Measurements from ENCODE around the gene RPTOR. TPM values are rescaled to one million over a fixed set of nuclear protein-coding genes. Genes with fewer than 3 reads are reported as not detected.

The RPTOR gene
- total RNA-seq, 1 donor: 27.9 TPM

DNA sequence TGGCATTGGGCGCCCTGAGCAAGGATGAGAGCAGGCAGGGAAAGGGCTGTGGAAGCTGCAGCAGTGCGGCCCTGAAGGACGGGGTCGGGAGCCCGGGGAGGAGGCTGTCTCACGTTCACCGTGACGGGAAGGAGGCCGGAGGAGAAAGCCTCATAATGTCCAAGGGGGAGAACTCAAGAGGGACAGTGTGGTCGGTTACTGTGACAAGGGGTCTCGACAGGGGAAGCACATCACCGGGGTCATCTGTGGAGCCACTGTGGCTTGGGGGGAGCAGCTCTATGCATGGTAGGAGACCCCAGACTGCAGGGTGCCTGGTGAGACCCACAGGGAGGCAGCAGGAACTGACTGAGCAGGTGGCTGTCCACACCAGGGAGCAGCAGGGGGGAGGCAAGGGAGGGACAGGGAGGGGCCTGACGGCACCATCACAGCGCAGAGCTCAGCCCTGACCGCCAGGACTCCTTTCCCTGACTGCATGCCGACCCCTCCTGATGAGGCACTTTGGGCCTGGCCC, 292.4 kb downstream of the RPTOR start:
- no peak overlapping the region for H3K4me2 ChIP-seq (ENCODE audit: insufficient read depth, low read length)
- H3K27me3 ChIP-seq (ENCODE audit: insufficient read depth, low read length): no peaks in the 10 kb centered on the region
- H3K4me1 ChIP-seq (ENCODE audit: insufficient read depth, low read length): peaks cover 26% of the 10 kb centered on the region
- no peak overlapping the region for H3K27ac ChIP-seq (ENCODE audit: low read depth, low read length)
- TF ChIP-seq, protein P1, sequence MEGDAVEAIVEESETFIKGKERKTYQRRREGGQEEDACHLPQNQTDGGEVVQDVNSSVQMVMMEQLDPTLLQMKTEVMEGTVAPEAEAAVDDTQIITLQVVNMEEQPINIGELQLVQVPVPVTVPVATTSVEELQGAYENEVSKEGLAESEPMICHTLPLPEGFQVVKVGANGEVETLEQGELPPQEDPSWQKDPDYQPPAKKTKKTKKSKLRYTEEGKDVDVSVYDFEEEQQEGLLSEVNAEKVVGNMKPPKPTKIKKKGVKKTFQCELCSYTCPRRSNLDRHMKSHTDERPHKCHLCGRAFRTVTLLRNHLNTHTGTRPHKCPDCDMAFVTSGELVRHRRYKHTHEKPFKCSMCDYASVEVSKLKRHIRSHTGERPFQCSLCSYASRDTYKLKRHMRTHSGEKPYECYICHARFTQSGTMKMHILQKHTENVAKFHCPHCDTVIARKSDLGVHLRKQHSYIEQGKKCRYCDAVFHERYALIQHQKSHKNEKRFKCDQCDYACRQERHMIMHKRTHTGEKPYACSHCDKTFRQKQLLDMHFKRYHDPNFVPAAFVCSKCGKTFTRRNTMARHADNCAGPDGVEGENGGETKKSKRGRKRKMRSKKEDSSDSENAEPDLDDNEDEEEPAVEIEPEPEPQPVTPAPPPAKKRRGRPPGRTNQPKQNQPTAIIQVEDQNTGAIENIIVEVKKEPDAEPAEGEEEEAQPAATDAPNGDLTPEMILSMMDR (IDR thresholded peaks at IDR 0.05; ENCODE audit: extremely low read depth, low read depth, low read length): no peak
- H2AFZ ChIP-seq (ENCODE audit: low read length): no peak overlapping the region
- H4K20me1 ChIP-seq (ENCODE audit: insufficient read depth, low read length): no peaks in the 10 kb centered on the region
- no peak overlapping the region for H3K4me3 ChIP-seq (ENCODE audit: insufficient read depth, low read length)
- no peaks in the 10 kb centered on the region for H3K79me2 ChIP-seq (ENCODE audit: insufficient read depth, low read length)
- peaks cover 8% of the 10 kb centered on the region for H3K36me3 ChIP-seq (ENCODE audit: insufficient read depth, low read length)
- no peak for DNase-seq (ENCODE audit: insufficient read length, low spot score, missing footprints)
- H3K9me3 ChIP-seq (ENCODE audit: low read depth, low read length): no peaks in the 10 kb centered on the region

DNA sequence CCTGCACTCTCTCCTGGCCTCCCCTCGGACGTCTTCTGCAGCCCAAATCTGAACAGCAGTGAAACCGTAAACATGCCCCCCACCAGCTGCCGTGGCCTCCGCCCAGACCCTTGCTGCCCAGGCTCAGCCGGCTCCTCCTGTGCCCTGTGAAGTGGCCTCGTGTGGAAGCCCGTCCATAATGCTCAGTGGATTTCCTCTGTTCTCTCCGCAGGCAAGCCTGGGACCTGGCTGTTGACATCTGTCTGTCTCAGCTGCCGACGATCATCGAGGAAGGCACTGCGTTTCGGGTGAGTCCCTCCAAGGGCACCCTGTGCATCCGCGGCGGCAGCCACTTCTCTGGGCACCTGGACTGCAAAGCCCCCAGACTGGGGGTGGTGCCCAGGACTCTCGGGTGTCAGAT, 293.1 kb downstream of the RPTOR start:
- TF ChIP-seq, protein P1 (IDR thresholded peaks at IDR 0.05; ENCODE audit: extremely low read depth, low read depth, low read length): no peak

DNA sequence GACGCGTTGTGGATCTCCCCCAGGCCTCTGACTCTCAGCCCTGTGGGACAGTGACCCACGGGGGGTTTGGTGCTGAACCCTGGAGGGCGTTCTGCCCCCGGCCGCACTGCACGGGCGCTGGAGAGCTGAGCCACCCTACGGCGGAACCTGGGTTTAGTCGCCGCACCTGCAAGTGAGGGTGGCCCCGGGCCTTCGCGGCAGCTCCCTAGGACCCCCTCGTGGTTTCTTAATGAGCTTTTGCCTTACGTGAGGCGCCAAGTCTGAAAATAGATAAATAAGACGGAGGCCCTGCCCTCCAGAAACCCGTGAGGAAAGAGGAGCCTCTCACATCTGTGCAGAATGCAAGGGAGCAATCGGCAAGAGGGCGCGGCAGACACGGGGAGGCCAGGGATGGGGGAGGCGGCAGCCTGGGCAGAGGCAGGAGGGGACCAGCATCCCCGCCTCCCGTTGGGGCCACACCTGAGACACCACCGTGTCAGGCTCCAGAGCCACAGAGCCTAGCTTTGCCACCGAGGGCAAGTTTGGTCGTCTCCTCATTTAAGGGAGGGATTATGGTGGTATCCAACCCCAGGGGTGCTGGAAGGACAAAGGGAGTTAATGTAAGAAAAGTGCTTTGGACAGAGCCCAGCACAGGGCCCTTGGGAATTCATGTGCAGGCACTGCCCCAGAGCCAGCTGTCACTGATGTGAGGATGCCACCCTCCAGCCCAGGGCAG, 293.8 kb downstream of the RPTOR start:
- Histone ChIP-seq H3K36me3 (ENCODE audit: insufficient read depth, low read length) (peaks cover 8% of the 10 kb centered on the region), H3K4me3 (ENCODE audit: insufficient read depth, low read length) (no peak overlapping the region), H3K4me2 (ENCODE audit: insufficient read depth, low read length) (no peak overlapping the region), H3K4me1 (ENCODE audit: insufficient read depth, low read length) (peaks cover 15% of the 10 kb centered on the region), H3K79me2 (ENCODE audit: insufficient read depth, low read length) (no peaks in the 10 kb centered on the region), H3K27me3 (ENCODE audit: insufficient read depth, low read length) (no peaks in the 10 kb centered on the region), H3K27ac (ENCODE audit: low read depth, low read length) (no peak overlapping the region), H2AFZ (ENCODE audit: low read length) (no peak overlapping the region), H3K9me3 (ENCODE audit: low read depth, low read length) (no peaks in the 10 kb centered on the region), H4K20me1 (ENCODE audit: insufficient read depth, low read length) (no peaks in the 10 kb centered on the region)
- no peak for DNase-seq (ENCODE audit: insufficient read length, low spot score, missing footprints)
- TF ChIP-seq, protein P1 (IDR thresholded peaks at IDR 0.05; ENCODE audit: extremely low read depth, low read depth, low read length): no peak

More for the DNA sequence above, 293.1 kb downstream of the RPTOR start:
- no peak for DNase-seq (ENCODE audit: insufficient read length, low spot score, missing footprints)
- H3K79me2 ChIP-seq (ENCODE audit: insufficient read depth, low read length): no peaks in the 10 kb centered on the region
- H3K36me3 ChIP-seq (ENCODE audit: insufficient read depth, low read length): peaks cover 8% of the 10 kb centered on the region
- no peaks in the 10 kb centered on the region for H4K20me1 ChIP-seq (ENCODE audit: insufficient read depth, low read length)
- H3K4me3 ChIP-seq (ENCODE audit: insufficient read depth, low read length): no peak overlapping the region
- H3K27me3 ChIP-seq (ENCODE audit: insufficient read depth, low read length): no peaks in the 10 kb centered on the region
- H3K9me3 ChIP-seq (ENCODE audit: low read depth, low read length): no peaks in the 10 kb centered on the region
- H3K4me1 ChIP-seq (ENCODE audit: insufficient read depth, low read length): peaks cover 19% of the 10 kb centered on the region
- no peak overlapping the region for H2AFZ ChIP-seq (ENCODE audit: low read length)
- no peak overlapping the region for H3K27ac ChIP-seq (ENCODE audit: low read depth, low read length)
- H3K4me2 ChIP-seq (ENCODE audit: insufficient read depth, low read length): no peak overlapping the region

DNA sequence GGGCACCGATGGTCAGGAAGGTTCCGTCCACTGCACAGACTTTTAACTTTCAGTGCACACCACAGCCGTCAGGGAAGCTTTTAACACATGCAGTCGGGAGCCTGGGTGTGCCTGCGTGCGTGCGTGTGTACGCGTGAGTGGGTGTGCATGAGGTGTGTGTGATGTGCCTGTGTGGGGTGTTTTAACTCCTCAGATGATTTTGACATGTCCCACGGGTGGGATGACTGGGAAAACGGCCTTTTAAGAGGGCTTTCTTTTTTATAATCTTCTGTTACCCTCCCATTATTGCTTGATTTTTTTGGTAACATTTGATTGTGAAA, 294.3 kb downstream of the RPTOR start:
- Histone ChIP-seq H3K27me3 (ENCODE audit: insufficient read depth, low read length) (no peaks in the 10 kb centered on the region), H3K36me3 (ENCODE audit: insufficient read depth, low read length) (peaks cover 8% of the 10 kb centered on the region)
- TF ChIP-seq, protein P1 (IDR thresholded peaks at IDR 0.05; ENCODE audit: extremely low read depth, low read depth, low read length): no peak

More for the DNA sequence above, 294.3 kb downstream of the RPTOR start:
- Histone ChIP-seq H3K4me1 (ENCODE audit: insufficient read depth, low read length) (peaks cover 10% of the 10 kb centered on the region), H3K4me2 (ENCODE audit: insufficient read depth, low read length) (no peak overlapping the region), H2AFZ (ENCODE audit: low read length) (no peak overlapping the region), H3K4me3 (ENCODE audit: insufficient read depth, low read length) (no peak overlapping the region), H3K9me3 (ENCODE audit: low read depth, low read length) (no peaks in the 10 kb centered on the region), H3K27ac (ENCODE audit: low read depth, low read length) (no peak overlapping the region), H4K20me1 (ENCODE audit: insufficient read depth, low read length) (no peaks in the 10 kb centered on the region), H3K79me2 (ENCODE audit: insufficient read depth, low read length) (no peaks in the 10 kb centered on the region)
- DNase-seq (ENCODE audit: insufficient read length, low spot score, missing footprints): no peak
